ENCODE data around the gene THY1. TPM values are rescaled to one million over a fixed set of nuclear protein-coding genes. Genes with fewer than 3 reads are reported as not detected.

THY1 gene
- total RNA-seq, 1 donor from 2014 or later: 19.0 TPM

GRCh38 chr11:119419834-119420492 is 3.0 kb downstream of the THY1 start:
- H3K36me3 Mint-ChIP-seq: peaks cover 4% of the 10 kb centered on the region
- H3K27me3 Mint-ChIP-seq: peaks cover 66% of the 10 kb centered on the region
- H3K9me3 Mint-ChIP-seq: no peaks in the 10 kb centered on the region
- TF ChIP-seq, protein P1, sequence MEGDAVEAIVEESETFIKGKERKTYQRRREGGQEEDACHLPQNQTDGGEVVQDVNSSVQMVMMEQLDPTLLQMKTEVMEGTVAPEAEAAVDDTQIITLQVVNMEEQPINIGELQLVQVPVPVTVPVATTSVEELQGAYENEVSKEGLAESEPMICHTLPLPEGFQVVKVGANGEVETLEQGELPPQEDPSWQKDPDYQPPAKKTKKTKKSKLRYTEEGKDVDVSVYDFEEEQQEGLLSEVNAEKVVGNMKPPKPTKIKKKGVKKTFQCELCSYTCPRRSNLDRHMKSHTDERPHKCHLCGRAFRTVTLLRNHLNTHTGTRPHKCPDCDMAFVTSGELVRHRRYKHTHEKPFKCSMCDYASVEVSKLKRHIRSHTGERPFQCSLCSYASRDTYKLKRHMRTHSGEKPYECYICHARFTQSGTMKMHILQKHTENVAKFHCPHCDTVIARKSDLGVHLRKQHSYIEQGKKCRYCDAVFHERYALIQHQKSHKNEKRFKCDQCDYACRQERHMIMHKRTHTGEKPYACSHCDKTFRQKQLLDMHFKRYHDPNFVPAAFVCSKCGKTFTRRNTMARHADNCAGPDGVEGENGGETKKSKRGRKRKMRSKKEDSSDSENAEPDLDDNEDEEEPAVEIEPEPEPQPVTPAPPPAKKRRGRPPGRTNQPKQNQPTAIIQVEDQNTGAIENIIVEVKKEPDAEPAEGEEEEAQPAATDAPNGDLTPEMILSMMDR (conservative IDR thresholded peaks at IDR 0.05): no peak
- H3K27ac Mint-ChIP-seq: no peak overlapping the region
- peaks cover 12% of the 10 kb centered on the region for H3K4me1 Mint-ChIP-seq (ENCODE audit: unreplicated experiment)
- no peak overlapping the region for H3K4me3 Mint-ChIP-seq
- no peak for DNase-seq (ENCODE audit: extremely low spot score, unreplicated experiment)

DNA sequence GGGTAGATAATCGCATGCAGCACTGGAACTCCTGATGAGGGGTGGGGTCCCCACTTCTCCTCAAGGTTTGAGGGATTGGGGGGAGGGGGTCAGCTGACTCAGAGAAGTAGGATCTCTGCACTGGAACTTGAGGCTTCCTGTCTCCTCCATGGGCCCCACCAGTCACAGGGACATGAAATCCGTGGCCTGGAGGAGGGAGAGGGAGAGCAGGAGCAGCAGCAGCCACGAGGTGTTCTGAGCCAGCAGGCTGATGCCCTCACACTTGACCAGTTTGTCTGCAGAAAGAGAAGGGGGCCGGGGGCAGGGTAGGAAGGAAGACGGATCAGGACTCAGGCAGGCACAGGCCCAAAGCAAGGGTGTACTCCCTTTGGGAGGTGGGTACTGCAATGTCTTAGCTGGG is 3.7 kb downstream of the THY1 start:
- TF ChIP-seq, protein P1 (conservative IDR thresholded peaks at IDR 0.05): no peak
- H3K36me3 Mint-ChIP-seq: peaks cover 4% of the 10 kb centered on the region
- H3K27me3 Mint-ChIP-seq: peaks cover 59% of the 10 kb centered on the region
- peaks cover 3% of the 10 kb centered on the region for H3K9me3 Mint-ChIP-seq
- H3K4me3 Mint-ChIP-seq: no peak overlapping the region
- H3K4me1 Mint-ChIP-seq (ENCODE audit: unreplicated experiment): peaks cover 12% of the 10 kb centered on the region
- no peak for DNase-seq (ENCODE audit: extremely low spot score, unreplicated experiment)
- no peak overlapping the region for H3K27ac Mint-ChIP-seq

DNA sequence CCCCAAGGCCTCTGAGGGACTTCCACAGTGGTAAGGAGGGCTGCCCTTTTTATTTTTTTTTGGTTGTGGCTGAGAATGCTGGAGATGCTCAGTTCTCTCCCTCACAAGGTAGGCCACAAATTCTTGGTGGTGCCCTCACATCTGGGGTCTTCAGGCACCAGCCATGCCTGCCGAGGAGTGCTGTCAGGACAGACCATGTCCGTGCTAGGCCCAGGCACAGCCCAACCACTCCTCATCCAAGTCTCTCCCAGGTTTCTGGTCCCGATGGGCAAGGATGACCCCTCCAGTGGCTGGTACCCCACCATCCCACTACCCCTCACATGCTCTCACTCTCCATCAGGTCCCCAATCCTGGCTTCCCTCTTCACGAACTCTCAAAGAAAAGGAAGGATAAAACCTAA is 4.2 kb downstream of the THY1 start:
- Mint-ChIP-seq H3K9me3 (peaks cover 4% of the 10 kb centered on the region), H3K27ac (no peak overlapping the region), H3K36me3 (peaks cover 4% of the 10 kb centered on the region), H3K27me3 (peaks cover 54% of the 10 kb centered on the region), H3K4me1 (ENCODE audit: unreplicated experiment) (peaks cover 12% of the 10 kb centered on the region), H3K4me3 (no peak overlapping the region)
- no peak for DNase-seq (ENCODE audit: extremely low spot score, unreplicated experiment)
- TF ChIP-seq, protein P1 (conservative IDR thresholded peaks at IDR 0.05): no peak

GRCh38 chr11:119417726-119418540 is 5.0 kb downstream of the THY1 start:
- H3K27me3 Mint-ChIP-seq: peaks cover 49% of the 10 kb centered on the region

DNA sequence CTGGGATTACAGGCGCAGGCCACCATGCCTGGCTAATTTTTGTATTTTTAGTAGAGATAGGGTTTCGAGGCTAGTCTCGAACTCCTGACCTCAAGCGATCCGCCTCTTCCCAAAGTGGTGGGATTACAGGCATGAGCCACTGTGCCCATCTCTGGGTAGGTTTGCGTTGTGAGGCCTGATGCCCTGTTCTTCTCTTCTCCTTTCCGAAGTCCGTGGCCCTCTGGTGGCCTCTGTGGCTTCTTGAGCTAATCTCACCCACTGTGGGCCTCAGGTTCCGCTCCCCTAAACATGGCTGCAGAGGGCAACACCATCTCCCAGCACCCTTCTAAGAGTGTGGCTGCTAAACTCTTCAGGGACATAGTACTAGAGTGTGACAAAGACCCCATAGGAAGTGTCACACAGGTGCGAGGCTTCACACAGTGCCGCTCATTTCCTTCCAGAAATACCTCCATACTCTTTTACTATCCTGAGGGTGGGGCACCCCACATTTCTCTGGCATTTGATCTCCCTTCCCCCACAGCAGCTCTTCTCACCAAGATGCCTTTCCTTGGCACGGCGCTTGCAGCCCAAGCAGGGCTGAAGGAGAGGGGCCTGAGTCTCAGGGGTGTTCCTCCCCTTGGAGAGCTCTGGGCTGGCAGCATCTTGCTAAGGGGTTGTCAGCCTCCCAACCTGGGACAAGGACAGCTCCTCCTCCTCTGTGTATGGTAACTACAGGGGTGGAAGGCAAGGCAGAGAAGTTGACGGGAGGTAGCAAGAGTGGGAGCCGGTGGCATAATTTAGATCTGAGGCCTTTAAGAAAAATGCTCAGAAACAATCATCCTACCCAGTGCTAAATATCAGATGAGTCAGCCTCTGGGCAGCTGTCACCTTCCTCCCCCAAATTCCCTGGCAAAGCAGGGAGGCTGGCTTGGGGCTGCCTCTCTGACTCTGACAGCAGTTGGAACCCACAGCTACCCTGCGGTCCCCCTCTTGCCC is 6.1 kb downstream of the THY1 start:
- DNase-seq (ENCODE audit: extremely low spot score, unreplicated experiment): no peak
- Mint-ChIP-seq H3K36me3 (peaks cover 4% of the 10 kb centered on the region), H3K4me1 (ENCODE audit: unreplicated experiment) (peaks cover 5% of the 10 kb centered on the region), H3K9me3 (peaks cover 4% of the 10 kb centered on the region), H3K27me3 (peaks cover 40% of the 10 kb centered on the region), H3K4me3 (no peak overlapping the region), H3K27ac (no peak overlapping the region)
- TF ChIP-seq, protein P1 (conservative IDR thresholded peaks at IDR 0.05): no peak

More at GRCh38 chr11:119417726-119418540, 5.0 kb downstream of the THY1 start:
- Mint-ChIP-seq H3K27ac (no peak overlapping the region), H3K9me3 (peaks cover 4% of the 10 kb centered on the region), H3K4me3 (no peak overlapping the region), H3K4me1 (ENCODE audit: unreplicated experiment) (peaks cover 12% of the 10 kb centered on the region), H3K36me3 (peaks cover 4% of the 10 kb centered on the region)
- TF ChIP-seq, protein P1 (conservative IDR thresholded peaks at IDR 0.05): no peak
- no peak for DNase-seq (ENCODE audit: extremely low spot score, unreplicated experiment)
